ENCODE data around the gene MUC5AC.
"Not testable (repeated sequence)": the region's sequence is repeated elsewhere in the genome, so short reads cannot be mapped to it uniquely, and the experiment has no call there.

The MUC5AC gene

DNA sequence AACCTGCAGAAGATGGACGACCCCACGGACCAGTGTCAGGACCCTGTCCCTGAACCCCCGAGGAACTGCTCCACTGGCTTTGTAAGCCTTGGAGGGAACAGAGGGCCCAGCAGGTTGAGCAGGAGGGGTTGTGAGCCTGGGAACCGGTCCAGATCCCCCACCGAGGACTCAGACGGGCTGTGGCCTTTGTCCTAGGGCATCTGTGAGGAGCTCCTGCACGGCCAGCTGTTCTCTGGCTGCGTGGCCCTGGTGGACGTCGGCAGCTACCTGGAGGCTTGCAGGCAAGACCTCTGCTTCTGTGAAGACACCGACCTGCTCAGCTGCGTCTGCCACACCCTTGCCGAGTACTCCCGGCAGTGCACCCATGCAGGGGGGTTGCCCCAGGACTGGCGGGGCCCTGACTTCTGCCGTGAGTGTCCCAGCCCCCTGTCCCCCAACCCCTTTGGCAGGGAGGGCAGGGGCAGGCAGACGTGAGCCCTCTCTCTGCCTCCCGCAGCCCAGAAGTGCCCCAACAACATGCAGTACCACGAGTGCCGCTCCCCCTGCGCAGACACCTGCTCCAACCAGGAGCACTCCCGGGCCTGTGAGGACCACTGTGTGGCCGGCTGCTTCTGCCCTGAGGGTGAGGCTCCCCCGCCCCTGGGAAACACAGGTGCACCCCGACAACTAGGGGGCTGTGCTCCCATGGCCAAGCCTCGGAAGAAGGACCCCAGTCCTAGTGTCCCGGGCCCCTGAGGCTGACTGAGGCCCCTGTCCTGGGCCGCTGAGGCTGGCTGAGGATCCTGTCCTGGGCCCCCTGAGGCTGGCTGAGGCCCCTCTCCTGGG, 6.4 kb downstream of the MUC5AC start:
- in situ Hi-C loops (cut with HindIII; ENCODE audit: low pct_unique_long_range_greater_than_20kb, low sequenced_read_pairs): no loop called here
- DNase-seq (ENCODE audit: low read depth in 1 of 2, low spot score in 1 of 2): no peak
- no peak for TF ChIP-seq JUND (IDR thresholded peaks at IDR 0.05; ENCODE audit: low read depth)

GRCh38 chr11:1164779-1165255, 7.1 kb downstream of the MUC5AC start:
- DNase-seq (ENCODE audit: low read depth in 1 of 2, low spot score in 1 of 2); in situ Hi-C loops (cut with HindIII; ENCODE audit: low pct_unique_long_range_greater_than_20kb, low sequenced_read_pairs): not testable (repeated sequence)

DNA sequence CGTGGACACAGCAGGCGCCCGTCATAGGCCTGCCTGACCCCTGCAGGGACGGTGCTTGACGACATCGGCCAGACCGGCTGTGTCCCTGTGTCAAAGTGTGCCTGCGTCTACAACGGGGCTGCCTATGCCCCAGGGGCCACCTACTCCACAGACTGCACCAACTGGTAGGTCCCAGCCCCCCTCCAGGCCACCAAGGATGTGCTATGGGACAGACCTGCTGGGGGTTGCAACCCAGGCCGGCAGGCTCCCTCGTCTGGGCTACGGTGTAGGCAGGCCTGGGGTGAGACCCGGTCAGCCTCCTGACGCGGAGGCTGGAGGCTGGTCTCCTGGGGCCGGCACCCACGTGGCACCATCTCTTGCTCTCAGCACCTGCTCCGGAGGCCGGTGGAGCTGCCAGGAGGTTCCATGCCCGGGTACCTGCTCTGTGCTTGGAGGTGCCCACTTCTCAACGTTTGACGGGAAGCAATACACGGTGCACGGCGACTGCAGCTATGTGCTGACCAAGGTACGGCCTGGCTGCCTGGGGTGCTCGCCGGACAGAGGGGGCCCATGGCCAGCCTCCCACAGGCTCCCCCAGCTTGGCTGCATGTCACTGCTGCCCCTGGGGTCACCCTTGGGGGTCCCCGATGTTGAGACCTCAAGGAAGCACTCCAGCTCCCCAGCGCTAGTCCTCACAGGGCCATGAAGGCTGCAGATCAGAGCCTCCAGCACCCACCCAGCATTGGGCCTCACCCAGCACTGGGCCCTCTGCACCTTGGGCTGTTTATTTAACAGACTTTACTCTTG, 7.7 kb downstream of the MUC5AC start:
- in situ Hi-C loops (cut with HindIII; ENCODE audit: low pct_unique_long_range_greater_than_20kb, low sequenced_read_pairs): no loop called here
- TF ChIP-seq JUND (IDR thresholded peaks at IDR 0.05; ENCODE audit: low read depth): no peak
- no peak for DNase-seq (ENCODE audit: low read depth in 1 of 2, low spot score in 1 of 2)

GRCh38 chr11:1167256-1167655, 9.5 kb downstream of the MUC5AC start:
- in situ Hi-C loops (cut with HindIII; ENCODE audit: low pct_unique_long_range_greater_than_20kb, low sequenced_read_pairs): no loop called here
- DNase-seq (ENCODE audit: low read depth in 1 of 2, low spot score in 1 of 2): no peak
- no peak for TF ChIP-seq JUND (IDR thresholded peaks at IDR 0.05; ENCODE audit: low read depth)

DNA sequence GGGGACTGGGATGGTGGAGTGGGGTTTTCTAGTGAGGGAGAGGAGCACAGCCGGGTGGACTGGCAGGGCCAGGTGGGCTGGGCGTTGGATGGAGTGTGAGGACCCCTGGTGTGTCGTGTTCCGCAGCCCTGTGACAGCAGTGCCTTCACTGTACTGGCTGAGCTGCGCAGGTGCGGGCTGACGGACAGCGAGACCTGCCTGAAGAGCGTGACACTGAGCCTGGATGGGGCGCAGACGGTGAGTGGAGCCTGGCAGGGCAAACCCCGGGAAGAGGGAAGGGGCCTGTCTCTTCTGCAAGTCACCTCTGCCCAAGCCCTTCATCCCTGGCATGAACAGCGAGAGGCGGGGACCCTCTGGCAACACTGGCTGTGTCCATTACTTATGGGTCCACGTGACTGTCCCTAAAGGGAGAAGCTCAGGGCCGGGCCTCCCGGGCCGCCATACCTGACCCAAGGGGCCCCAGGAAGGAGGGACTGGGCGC, 10.0 kb downstream of the MUC5AC start:
- no peak for TF ChIP-seq JUND (IDR thresholded peaks at IDR 0.05; ENCODE audit: low read depth)
- in situ Hi-C loops (cut with HindIII; ENCODE audit: low pct_unique_long_range_greater_than_20kb, low sequenced_read_pairs): no loop called here
- DNase-seq (ENCODE audit: low read depth in 1 of 2, low spot score in 1 of 2): no peak

GRCh38 chr11:1168256-1168655, 10.5 kb downstream of the MUC5AC start:
- in situ Hi-C loops (cut with HindIII; ENCODE audit: low pct_unique_long_range_greater_than_20kb, low sequenced_read_pairs): no loop called here
- no peak for TF ChIP-seq JUND (IDR thresholded peaks at IDR 0.05; ENCODE audit: low read depth)
- DNase-seq (ENCODE audit: low read depth in 1 of 2, low spot score in 1 of 2): no peak

DNA sequence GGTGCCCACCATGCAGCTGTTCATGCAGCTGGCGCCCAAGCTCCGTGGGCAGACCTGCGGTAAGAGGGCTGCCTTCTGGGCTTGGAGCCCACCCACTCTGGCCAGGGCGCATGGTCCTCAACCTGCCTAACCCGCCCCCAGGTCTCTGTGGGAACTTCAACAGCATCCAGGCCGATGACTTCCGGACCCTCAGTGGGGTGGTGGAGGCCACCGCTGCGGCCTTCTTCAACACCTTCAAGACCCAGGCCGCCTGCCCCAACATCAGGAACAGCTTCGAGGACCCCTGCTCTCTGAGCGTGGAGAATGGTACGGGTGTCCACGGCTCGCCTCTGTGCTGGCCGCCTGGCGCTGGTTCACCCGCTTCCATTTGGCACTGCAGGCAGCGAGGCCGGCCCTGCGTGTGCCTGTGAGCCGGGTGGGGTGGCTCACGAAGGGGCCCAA, 11.0 kb downstream of the MUC5AC start:
- in situ Hi-C loops (cut with HindIII; ENCODE audit: low pct_unique_long_range_greater_than_20kb, low sequenced_read_pairs): no loop called here
- TF ChIP-seq JUND (IDR thresholded peaks at IDR 0.05; ENCODE audit: low read depth): no peak
- no peak for DNase-seq (ENCODE audit: low read depth in 1 of 2, low spot score in 1 of 2)

- DNase-seq (ENCODE audit: low read depth in 1 of 2, low spot score in 1 of 2): no peak
- in situ Hi-C loops (cut with HindIII; ENCODE audit: low pct_unique_long_range_greater_than_20kb, low sequenced_read_pairs): no loop called here
- TF ChIP-seq JUND (IDR thresholded peaks at IDR 0.05; ENCODE audit: low read depth): no peak
These were observed 13.7 kb downstream of the MUC5AC start for GRCh38 chr11:1171223-1171984.

GRCh38 chr11:1171985-1172728, 14.4 kb downstream of the MUC5AC start:
- no peak for DNase-seq (ENCODE audit: low read depth in 1 of 2, low spot score in 1 of 2)
- no peak for TF ChIP-seq JUND (IDR thresholded peaks at IDR 0.05; ENCODE audit: low read depth)
- in situ Hi-C loops (cut with HindIII; ENCODE audit: low pct_unique_long_range_greater_than_20kb, low sequenced_read_pairs): no loop called here

DNA sequence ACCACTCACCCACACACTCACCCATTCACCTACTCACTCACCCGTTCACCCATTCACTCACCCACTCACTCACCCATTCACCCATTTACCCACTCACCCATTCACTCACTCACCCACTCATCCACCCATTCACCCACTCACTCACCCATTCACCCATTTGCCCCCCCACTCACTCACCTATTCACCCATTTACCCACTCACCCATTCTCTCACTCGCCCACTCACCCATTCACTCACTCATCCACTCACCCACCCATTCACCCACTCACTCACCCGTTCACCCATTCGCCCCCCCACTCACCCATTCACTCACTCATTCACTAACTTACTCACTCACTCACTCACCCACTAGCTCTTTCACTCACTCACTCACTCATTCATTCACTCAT, 15.0 kb downstream of the MUC5AC start:
- in situ Hi-C loops (cut with HindIII; ENCODE audit: low pct_unique_long_range_greater_than_20kb, low sequenced_read_pairs): no loop called here
- DNase-seq (ENCODE audit: low read depth in 1 of 2, low spot score in 1 of 2): no peak
- TF ChIP-seq JUND (IDR thresholded peaks at IDR 0.05; ENCODE audit: low read depth): no peak

DNA sequence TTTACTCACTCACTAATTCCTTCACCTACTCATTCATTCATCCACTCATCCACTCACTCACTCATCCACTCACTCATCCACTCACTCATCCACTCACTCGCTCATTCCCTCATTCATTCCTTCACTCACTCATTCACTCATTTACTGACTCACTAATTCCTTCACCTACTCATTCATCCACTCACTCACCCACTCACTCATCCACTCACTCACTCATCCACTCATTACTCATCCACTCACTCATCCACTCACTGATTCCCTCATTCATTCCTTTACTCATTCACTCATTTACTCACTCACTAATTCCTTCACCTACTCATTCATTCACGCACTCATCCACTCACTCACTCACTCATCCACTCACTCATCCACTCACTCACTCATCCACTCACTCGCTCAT, 15.6 kb downstream of the MUC5AC start:
- in situ Hi-C loops (cut with HindIII; ENCODE audit: low pct_unique_long_range_greater_than_20kb, low sequenced_read_pairs); DNase-seq (ENCODE audit: low read depth in 1 of 2, low spot score in 1 of 2): not testable (repeated sequence)
